Activated CD8-positive, alpha-beta memory T cell treated with anti-CD3 and anti-CD28 coated beads, Interleukin-2, amount 10 ng/mL, durations not matched to agents 7 days and 5 days (primary cell): ENCODE data around the gene WNT7B. TPM values are rescaled to one million over a fixed set of nuclear protein-coding genes. Genes with fewer than 3 reads are reported as not detected.

Source experiments
- ATAC-seq: fragments of 150-1000 bp; cut with Tn5 transposase; one replicate; pipeline ENCODE4 v1.10.0; 2021; ENCODE audit warnings: moderate library complexity
- CTCF ChIA-PET: fragments of 350-600 bp; sonication (Branson Sonifier 250); formaldehyde crosslinking; loops from one replicate; lab custom pipeline; 2021; ENCODE audit warnings: antibody characterized with exemption; lab: Charles Lee
- DNase-seq: peaks from one replicate; pipeline ENCODE4 v3.0.0-alpha.2; 2020
- H3K27ac Mint-ChIP-seq: one replicate; pipeline ENCODE4 v1.8.0; 2021; ENCODE audit warnings: mild to moderate bottlenecking, mixed read lengths
- H3K27me3 Mint-ChIP-seq: one replicate; pipeline ENCODE4 v1.8.0; 2021; ENCODE audit warnings: mixed read lengths
- H3K36me3 Mint-ChIP-seq: one replicate; pipeline ENCODE4 v1.8.0; 2021; ENCODE audit warnings: mild to moderate bottlenecking, mixed read lengths
- H3K4me1 Mint-ChIP-seq: one replicate; pipeline ENCODE4 v1.8.0; 2021; ENCODE audit warnings: mixed read lengths
- H3K4me3 Mint-ChIP-seq: one replicate; pipeline ENCODE4 v1.8.0; 2021; ENCODE audit warnings: mild to moderate bottlenecking, moderate library complexity, mixed read lengths
- H3K9me3 Mint-ChIP-seq: one replicate; pipeline ENCODE4 v1.8.0; 2022; ENCODE audit warnings: low read depth, mixed read lengths
- total RNA-seq, 2 experiments: library from RNA; stranded (reverse); gene quantifications; one replicate each; pipeline ENCODE4 v1.2.3, GENCODE V29; 2021

The WNT7B gene
- total RNA-seq, 2 experiments from 2014 or later, result not detected

DNA sequence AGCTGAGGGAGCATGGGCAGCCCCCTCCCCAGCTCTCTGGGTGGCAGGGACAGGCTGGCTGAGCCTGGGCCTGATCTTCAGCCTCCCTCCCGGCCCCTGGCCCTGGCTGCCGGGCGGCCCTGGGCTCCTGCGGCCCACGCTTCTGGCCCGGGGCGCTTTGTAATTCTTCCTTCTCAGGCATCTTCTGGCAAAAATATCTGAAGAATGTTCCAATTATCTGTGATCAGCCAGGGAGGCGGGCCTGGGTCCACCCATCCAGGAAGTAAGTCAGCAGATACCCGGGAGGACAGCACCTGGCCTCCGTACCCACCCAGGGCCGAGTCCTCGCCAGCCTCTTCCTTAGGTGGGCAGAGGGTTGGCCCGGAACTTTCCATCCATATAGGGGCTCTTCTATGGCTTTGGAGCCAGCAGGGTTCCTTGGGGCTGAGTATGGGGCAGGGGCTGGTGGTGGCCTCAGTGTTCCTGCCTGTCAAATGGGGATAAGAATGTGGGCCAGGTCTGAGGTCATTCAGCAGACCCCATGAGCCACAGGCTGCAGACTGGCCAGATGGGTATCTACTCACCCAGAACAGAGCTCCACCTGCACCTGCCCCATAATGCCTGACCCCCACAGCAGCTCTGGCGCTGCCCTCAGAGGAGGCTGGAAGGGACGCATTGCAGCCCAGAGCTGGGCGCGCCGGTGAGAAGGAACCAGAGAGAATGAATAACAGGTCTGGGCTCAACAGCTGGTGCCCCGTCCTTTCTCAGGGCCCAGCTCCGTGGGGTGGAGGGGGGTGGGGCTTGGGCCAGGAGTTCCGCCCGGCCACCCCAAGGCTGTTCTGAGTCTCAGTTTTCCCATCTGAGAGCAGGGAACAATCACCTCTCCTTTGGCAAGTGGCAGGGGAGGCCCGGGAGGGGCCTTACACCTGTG lies 16.2 kb downstream of the WNT7B start:
- no peaks in the 10 kb centered on the region for H3K36me3 Mint-ChIP-seq
- ATAC-seq (no peak), DNase-seq (no peak)
- no peaks in the 10 kb centered on the region for H3K27me3 Mint-ChIP-seq
- H3K4me1 Mint-ChIP-seq, result no peaks in the 10 kb centered on the region
- H3K27ac Mint-ChIP-seq, result no peak overlapping the region
- no peak overlapping the region for H3K4me3 Mint-ChIP-seq
- H3K9me3 Mint-ChIP-seq, result no peaks in the 10 kb centered on the region
- CTCF ChIA-PET, result no interaction called here

- H3K36me3 Mint-ChIP-seq, result no peaks in the 10 kb centered on the region
- H3K27me3 Mint-ChIP-seq, result no peaks in the 10 kb centered on the region
- DNase-seq (no peak), ATAC-seq (no peak)
- no peak overlapping the region for H3K4me3 Mint-ChIP-seq
- H3K4me1 Mint-ChIP-seq, result no peaks in the 10 kb centered on the region
- no peaks in the 10 kb centered on the region for H3K9me3 Mint-ChIP-seq
- CTCF ChIA-PET, result interaction anchor here (0.6 kb wide), 1 partner anchor 83 kb away, joined by 4 read pairs; no protein-coding TSS in a partner anchor
- no peak overlapping the region for H3K27ac Mint-ChIP-seq
These were observed 17.1 kb downstream of the WNT7B start for GRCh38 chr22:45959719-45960476.

DNA sequence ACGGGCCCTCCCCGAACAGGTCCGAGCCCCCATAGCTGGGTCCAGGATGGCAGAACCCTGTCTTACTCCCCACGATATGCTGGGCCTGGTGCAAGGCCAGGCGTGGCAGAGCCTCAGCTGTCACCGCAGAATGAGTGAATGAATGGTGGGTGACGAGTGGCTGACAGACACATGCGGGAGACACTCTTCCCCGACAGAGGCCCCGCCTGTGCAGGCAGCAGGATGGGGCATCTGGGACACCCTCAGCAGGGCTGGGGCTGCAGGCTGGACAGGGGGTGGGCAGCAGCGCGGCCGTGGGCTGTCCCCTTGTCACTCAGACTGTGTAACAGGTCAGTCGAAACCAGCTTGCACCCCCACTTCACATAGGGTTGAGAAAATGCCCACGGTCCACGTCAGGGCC lies 18.0 kb downstream of the WNT7B start:
- Mint-ChIP-seq H3K4me1 (no peaks in the 10 kb centered on the region), H3K27ac (no peak overlapping the region), H3K36me3 (no peaks in the 10 kb centered on the region), H3K9me3 (no peaks in the 10 kb centered on the region), H3K4me3 (no peak overlapping the region), H3K27me3 (no peaks in the 10 kb centered on the region)
- DNase-seq, result no peak
- ATAC-seq, result no peak
- CTCF ChIA-PET, result no interaction called here

DNA sequence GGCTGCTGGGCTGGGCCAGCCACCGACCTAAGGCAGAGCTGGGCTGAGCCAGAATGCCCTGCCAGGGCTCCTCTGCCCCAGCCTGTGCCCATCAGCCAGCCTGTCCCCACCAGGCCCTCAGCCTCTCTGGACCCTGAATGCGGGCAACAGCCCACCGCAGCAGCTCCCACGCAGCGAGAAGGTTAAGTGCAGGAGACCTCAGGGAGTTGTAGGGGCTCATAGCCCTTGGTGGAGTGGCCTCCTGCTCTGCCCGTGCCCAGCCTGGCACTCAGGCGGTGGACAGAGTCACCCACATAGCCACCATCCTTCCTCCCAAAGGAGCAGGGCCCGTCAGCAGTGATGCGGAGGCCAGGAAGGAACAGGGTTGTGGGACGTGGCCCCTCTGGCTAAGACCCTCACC lies 19.1 kb downstream of the WNT7B start:
- no peaks in the 10 kb centered on the region for H3K36me3 Mint-ChIP-seq
- H3K9me3 Mint-ChIP-seq, result no peaks in the 10 kb centered on the region
- H3K27ac Mint-ChIP-seq, result no peak overlapping the region
- H3K27me3 Mint-ChIP-seq, result peaks cover 6% of the 10 kb centered on the region
- no peaks in the 10 kb centered on the region for H3K4me1 Mint-ChIP-seq
- DNase-seq (no peak), ATAC-seq (no peak)
- no peak overlapping the region for H3K4me3 Mint-ChIP-seq
- CTCF ChIA-PET, result no interaction called here

DNA sequence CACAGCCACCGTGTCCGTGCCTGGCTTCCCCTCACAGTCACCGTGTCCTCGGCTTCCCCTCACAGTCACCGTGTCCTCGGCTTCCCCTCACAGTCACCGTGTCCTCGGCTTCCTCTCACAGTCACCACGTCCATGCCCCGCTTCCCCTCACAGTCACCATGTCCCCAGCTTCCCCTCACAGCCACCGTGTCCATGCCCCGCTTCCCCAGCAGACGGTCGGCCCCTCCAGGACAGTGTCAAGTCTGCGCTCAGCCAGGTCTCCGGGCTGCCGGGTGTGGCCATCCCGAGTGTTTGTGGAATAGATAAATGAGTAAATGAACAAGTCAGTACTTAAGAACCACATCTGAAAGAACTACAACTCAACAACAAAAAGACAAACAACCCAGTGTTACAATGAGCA lies 23.8 kb downstream of the WNT7B start:
- no peak for DNase-seq
- no peak overlapping the region for H3K27ac Mint-ChIP-seq
- CTCF ChIA-PET, result no interaction called here
- H3K4me1 Mint-ChIP-seq, result no peaks in the 10 kb centered on the region
- no peak overlapping the region for H3K4me3 Mint-ChIP-seq
- H3K27me3 Mint-ChIP-seq, result peaks cover 6% of the 10 kb centered on the region
- H3K36me3 Mint-ChIP-seq, result no peaks in the 10 kb centered on the region
- ATAC-seq, result no peak
- no peaks in the 10 kb centered on the region for H3K9me3 Mint-ChIP-seq

GRCh38 chr22:45952553-45952952 lies 24.4 kb downstream of the WNT7B start:
- ATAC-seq (no peak), DNase-seq (no peak)
- CTCF ChIA-PET, result no interaction called here
- Mint-ChIP-seq H3K27me3 (peaks cover 6% of the 10 kb centered on the region), H3K9me3 (no peaks in the 10 kb centered on the region), H3K27ac (no peak overlapping the region), H3K4me1 (no peaks in the 10 kb centered on the region), H3K36me3 (no peaks in the 10 kb centered on the region), H3K4me3 (no peak overlapping the region)

DNA sequence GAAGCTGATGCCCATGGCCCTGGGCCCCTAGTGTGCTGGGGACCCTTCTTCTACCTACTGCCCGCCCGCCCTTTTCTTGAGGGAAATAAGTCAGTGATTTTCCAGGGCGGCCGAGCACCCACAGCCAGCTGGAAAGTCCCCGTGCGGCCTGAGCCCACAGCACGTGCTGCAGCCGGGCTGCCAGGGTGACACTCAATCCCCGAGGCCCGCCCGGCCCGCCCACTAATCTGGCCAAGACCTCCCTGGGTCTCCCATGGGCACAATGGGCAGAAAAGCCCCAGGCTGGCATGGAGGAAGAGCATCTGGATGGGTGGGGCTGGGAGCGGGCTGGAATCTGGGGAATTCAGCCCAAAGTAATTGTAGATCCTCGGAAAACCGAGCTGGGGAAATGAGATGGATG lies 24.8 kb downstream of the WNT7B start:
- DNase-seq (no peak), ATAC-seq (no peak)
- H3K4me1 Mint-ChIP-seq, result no peaks in the 10 kb centered on the region
- CTCF ChIA-PET, result no interaction called here
- H3K36me3 Mint-ChIP-seq, result no peaks in the 10 kb centered on the region
- no peaks in the 10 kb centered on the region for H3K9me3 Mint-ChIP-seq
- peaks cover 9% of the 10 kb centered on the region for H3K27me3 Mint-ChIP-seq
- no peak overlapping the region for H3K4me3 Mint-ChIP-seq
- H3K27ac Mint-ChIP-seq, result no peak overlapping the region

GRCh38 chr22:45949891-45950290 lies 27.1 kb downstream of the WNT7B start:
- no peaks in the 10 kb centered on the region for H3K4me1 Mint-ChIP-seq
- no peaks in the 10 kb centered on the region for H3K9me3 Mint-ChIP-seq
- DNase-seq (no peak), ATAC-seq (no peak)
- no peaks in the 10 kb centered on the region for H3K36me3 Mint-ChIP-seq
- H3K4me3 Mint-ChIP-seq, result no peak overlapping the region
- no peak overlapping the region for H3K27ac Mint-ChIP-seq
- peaks cover 9% of the 10 kb centered on the region for H3K27me3 Mint-ChIP-seq
- CTCF ChIA-PET, result no interaction called here

DNA sequence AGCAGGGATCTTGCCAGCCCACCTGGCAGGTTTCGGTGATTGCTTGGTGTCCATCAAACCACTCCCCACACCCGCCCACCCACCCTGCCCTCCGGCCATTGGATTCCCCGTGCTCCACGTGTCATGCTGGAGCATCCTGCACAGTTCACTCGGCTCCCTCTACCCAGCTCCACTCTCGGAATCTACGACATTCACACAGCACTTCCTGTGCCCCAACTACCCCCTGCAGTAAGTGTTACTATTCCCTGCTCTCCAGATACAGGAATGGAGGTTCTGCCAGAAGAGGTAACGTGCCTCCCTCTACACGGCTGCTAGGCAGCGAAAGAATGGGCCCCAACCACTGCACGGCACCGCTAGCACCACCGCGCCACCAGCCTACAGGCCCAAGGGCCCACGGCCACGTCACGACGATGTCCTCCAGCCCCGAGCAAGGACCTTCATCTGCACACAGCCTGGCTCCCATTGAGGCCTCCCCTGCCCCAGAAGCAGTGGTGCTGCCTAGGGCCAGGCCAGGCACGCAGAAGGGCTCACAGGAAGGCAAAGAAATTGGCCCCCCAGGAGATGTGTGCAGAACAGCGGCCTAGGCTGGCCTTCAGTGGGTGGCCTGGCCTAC lies 27.6 kb downstream of the WNT7B start:
- DNase-seq, result no peak
- Mint-ChIP-seq H3K27ac (no peak overlapping the region), H3K36me3 (no peaks in the 10 kb centered on the region), H3K9me3 (no peaks in the 10 kb centered on the region), H3K4me3 (no peak overlapping the region), H3K27me3 (peaks cover 9% of the 10 kb centered on the region), H3K4me1 (no peaks in the 10 kb centered on the region)
- CTCF ChIA-PET, result no interaction called here
- ATAC-seq, result no peak

DNA sequence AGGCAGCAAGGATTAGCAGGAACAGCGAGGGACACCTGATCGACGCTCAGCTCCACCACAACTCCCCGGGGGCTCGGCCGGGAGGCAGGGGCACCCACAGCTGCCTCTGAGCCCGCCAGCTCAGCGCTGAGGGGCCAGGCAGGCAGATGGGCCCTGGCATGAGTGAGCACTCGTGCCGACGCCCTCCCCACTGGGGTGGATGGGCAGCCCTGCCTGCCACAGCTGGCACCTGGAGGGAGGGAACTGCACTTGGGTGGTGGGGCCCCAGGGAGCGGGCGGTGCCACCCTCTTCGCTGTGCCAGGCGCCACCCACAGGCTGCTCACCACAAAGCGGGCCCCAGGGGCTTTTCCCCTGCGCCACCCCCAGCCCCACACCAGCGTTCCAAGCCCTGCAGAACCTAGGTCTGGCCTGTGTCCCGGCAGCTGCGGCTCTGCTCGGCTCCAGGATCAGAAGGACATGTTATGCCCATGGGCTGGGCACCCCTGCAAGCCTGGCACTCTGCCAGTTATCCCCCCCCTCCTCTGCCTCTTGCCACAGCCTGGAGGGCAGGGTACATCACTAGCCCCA lies 28.8 kb downstream of the WNT7B start:
- CTCF ChIA-PET, result no interaction called here
- peaks cover 5% of the 10 kb centered on the region for H3K27me3 Mint-ChIP-seq
- ATAC-seq (no peak), DNase-seq (no peak)
- H3K4me3 Mint-ChIP-seq, result no peak overlapping the region
- H3K9me3 Mint-ChIP-seq, result no peaks in the 10 kb centered on the region
- no peaks in the 10 kb centered on the region for H3K4me1 Mint-ChIP-seq
- H3K36me3 Mint-ChIP-seq, result no peaks in the 10 kb centered on the region
- H3K27ac Mint-ChIP-seq, result no peak overlapping the region

DNA sequence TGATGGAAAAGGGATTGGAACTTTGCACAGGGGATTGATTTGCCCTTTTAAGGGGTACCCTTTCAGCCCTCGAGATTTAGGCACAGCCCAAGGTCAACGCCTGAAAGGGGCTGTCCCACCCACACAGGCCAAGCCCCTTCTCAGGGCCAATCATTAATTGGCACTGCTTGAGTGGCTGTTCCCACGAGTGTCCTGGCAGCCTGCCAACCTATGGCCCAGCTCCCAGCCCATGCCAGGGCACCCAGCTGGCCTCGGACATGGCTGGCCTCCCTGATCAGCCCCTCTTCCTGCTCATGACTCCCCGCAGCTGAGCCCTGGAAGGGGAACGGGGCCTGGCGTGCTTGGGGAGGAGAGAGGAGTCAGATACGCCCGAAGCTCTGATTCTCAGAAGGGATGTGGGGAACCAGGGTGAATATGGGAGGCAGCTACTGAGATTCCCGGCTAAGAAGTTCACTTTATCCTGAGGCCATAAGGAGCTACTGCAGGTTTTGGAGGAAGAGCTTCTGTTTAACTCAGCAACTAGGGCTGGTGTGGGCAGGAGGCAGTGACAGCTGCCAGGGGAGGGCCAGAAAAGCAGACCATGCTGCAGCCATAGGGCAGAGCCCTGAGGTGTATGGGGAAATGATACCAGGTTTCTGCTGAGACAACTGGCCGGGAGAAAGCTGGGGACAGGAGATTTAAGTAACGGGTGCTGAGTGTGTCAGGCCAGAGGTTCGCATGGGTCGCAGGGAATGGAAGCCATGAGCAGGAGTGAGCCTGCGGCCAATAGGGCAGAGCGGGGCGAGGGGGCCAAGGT lies 30.0 kb downstream of the WNT7B start:
- Mint-ChIP-seq H3K27me3 (peaks cover 4% of the 10 kb centered on the region), H3K27ac (no peak overlapping the region), H3K9me3 (no peaks in the 10 kb centered on the region), H3K4me3 (no peak overlapping the region), H3K4me1 (no peaks in the 10 kb centered on the region), H3K36me3 (no peaks in the 10 kb centered on the region)
- ATAC-seq (no peak), DNase-seq (no peak)
- CTCF ChIA-PET, result no interaction called here

DNA sequence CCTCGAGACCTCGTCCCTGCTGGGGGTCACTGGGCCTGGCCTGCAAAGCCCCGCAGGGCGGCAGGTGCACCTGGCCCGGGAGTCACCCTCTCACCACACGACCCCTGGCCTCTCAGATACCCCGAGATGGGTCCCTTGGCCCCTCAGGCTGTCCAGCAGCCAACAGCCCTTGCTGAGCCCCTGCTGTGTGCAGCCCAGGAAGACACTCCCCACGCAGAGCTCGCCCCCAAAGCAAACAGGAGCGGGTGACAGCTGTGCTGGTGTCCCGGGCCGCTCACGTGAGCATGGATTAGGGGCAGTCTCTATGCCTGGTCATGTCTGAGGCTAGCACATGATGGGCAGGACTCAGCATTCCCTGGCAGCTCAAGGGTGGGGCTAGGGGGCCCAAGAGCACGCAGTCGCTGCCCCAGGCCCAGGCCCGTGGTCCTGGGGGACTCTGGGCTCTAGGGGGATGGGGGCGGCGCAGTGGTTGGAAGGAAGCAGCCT lies 31.3 kb downstream of the WNT7B start:
- CTCF ChIA-PET, result no interaction called here
- peaks cover 4% of the 10 kb centered on the region for H3K27me3 Mint-ChIP-seq
- H3K27ac Mint-ChIP-seq, result no peak overlapping the region
- DNase-seq (no peak), ATAC-seq (no peak)
- H3K9me3 Mint-ChIP-seq, result no peaks in the 10 kb centered on the region
- H3K4me3 Mint-ChIP-seq, result no peak overlapping the region
- no peaks in the 10 kb centered on the region for H3K36me3 Mint-ChIP-seq
- H3K4me1 Mint-ChIP-seq, result no peaks in the 10 kb centered on the region
